ENCODE data around the gene EEA1.

DNA sequence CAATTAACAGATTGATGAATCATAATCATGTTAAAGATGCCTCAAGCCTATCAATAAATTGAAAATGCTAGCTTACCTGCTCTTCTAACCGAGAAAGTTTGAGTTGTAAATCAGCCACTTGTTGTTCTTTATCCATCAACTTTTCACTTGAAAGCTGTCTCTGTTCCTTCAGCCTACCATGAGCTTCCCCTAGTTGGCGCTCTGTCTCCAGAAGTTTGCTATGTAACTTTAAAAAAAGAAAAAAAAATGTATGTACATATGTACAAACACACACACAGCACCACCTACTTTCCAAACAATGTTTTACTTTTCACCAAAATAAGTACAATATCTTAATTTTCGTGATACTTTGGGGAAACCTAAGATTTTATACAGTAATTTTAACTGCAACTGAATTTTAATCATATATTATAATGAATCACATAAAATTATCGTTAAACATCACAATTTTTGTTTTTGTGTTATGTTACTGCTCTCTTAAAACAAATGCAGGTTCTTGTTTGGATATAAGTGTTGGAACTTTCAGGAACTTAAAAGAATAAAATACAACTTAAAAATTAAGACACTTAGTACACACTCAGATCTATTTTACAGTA lies 101.2 kb downstream of the EEA1 start:
- TF ChIP-seq SP1 (IDR thresholded peaks at IDR 0.05) (no peak), FOXM1 (IDR thresholded peaks at IDR 0.05; ENCODE audit: borderline replicate concordance) (no peak)

Measured in HEK293T (cell line).